A549 (cell line): Measurements from ENCODE around the gene ARHGEF4. TPM values are rescaled to one million over a fixed set of nuclear protein-coding genes. Genes with fewer than 3 reads are reported as not detected.

Experiments
- ATAC-seq, 2 experiments: fragments of 200-7000 bp in 1 of 2; fragments of >200 bp in 1 of 2; cut with Nextera tagmentation in 1 of 2; cut with Tn5 transposase in 1 of 2; 3 replicates each; pipeline versions ENCODE4 v1.8.0 to v1.9.1; 2018 to 2020; ENCODE audit warnings: mild to moderate bottlenecking in 1 of 2, moderate library complexity in 1 of 2
- CTCF ChIA-PET: fragments of 300-600 bp; sonication (Branson Sonifier 250); formaldehyde crosslinking; extraction: SDS; loops from one replicate; lab custom pipeline; 2021; ENCODE audit warnings: antibody characterized with exemption, inconsistent platforms; lab: Yijun Ruan, JAX
- POLR2A ChIA-PET: fragments of 350-600 bp; formaldehyde crosslinking; extraction: SDS; loops from one replicate; lab custom pipeline; 2021; ENCODE audit warnings: antibody characterized with exemption, inconsistent platforms; lab: Yijun Ruan, JAX
- DNase-seq, 2 experiments: peaks; one replicate each; pipeline versions ENCODE4 v3.0.0 to v3.0.0-alpha.2; 2011 to 2016; ENCODE audit warnings: low read depth in 1 of 2, low spot score in 1 of 2
- FAIRE-seq: peaks from 2 replicates; lab custom pipeline; 2011; peaks lifted over from hg19 to GRCh38; lab: Jason Lieb, UNC
- H3K27ac ChIP-seq, 2 experiments: fragments of >200 bp; sonication (Bioruptor Twin); formaldehyde crosslinking; 3 replicates each; pipeline ENCODE4 v1.5.1; 2016 to 2017
- H3K4me1 ChIP-seq: fragments of >200 bp; sonication (Bioruptor Twin); formaldehyde crosslinking; 3 replicates; pipeline ENCODE4 v1.6.1; 2016
- H3K4me2 ChIP-seq: fragments of >200 bp; sonication (Bioruptor Twin); formaldehyde crosslinking; 3 replicates; pipeline ENCODE4 v1.6.1; 2016
- H3K4me3 ChIP-seq: fragments of >200 bp; sonication (Bioruptor Twin); formaldehyde crosslinking; 3 replicates; pipeline ENCODE4 v1.5.1; 2016
- H3K9me3 ChIP-seq: fragments of >200 bp; sonication (Bioruptor Twin); formaldehyde crosslinking; 3 replicates; pipeline ENCODE4 v1.6.1; 2016
- CBX8 ChIP-seq: fragments of 200-600 bp; sonication (generic); IDR thresholded peaks from 2 replicates; pipeline ENCODE4 v1.6.1; 2016
- CEBPB ChIP-seq, 2 experiments: fragments of >200 bp in 1 of 2; sonication (Bioruptor Twin) in 1 of 2; formaldehyde crosslinking in 1 of 2; IDR thresholded peaks; 2 replicates each; pipeline ENCODE4 v1.6.1; 2012 to 2016
- CHD2 ChIP-seq: fragments of 150-350 bp; IDR thresholded peaks from 2 replicates; pipeline ENCODE4 v1.6.1; 2014; ENCODE audit warnings: low read length; ENCODE audit not compliant: partially characterized antibody
- EHF ChIP-seq: fragments of 250-450 bp; sonication (Bioruptor Pico); IDR thresholded peaks from 2 replicates; pipeline ENCODE4 v1.5.0; 2020; ENCODE audit warnings: mild to moderate bottlenecking
- EP300 ChIP-seq, 2 experiments: fragments of >200 bp; sonication (Bioruptor Twin); formaldehyde crosslinking; IDR thresholded peaks; 2 replicates in 1 of 2; 3 replicates in 1 of 2; pipeline ENCODE4 v1.6.1; 2016 to 2017
- FOSL2 ChIP-seq, 2 experiments: fragments of 450-650 bp in 1 of 2; fragments of >200 bp in 1 of 2; sonication (Bioruptor Twin) in 1 of 2; formaldehyde crosslinking; IDR thresholded peaks; 2 replicates each; pipeline versions ENCODE4 v1.5.0 to v1.6.1; 2016 to 2020; ENCODE audit warnings: mild to moderate bottlenecking in 1 of 2, moderate library complexity in 1 of 2
- GATA3 ChIP-seq: IDR thresholded peaks from 2 replicates; pipeline ENCODE4 v1.6.1; 2012; ENCODE audit warnings: borderline replicate concordance
- HDAC2 ChIP-seq: fragments of 200-600 bp; sonication (generic); IDR thresholded peaks from 2 replicates; pipeline ENCODE4 v1.6.1; 2016
- JUNB ChIP-seq: fragments of >200 bp; sonication (Bioruptor Twin); formaldehyde crosslinking; IDR thresholded peaks from 2 replicates; pipeline ENCODE4 v1.6.1; 2016
- MAZ ChIP-seq: fragments of 150-350 bp; IDR thresholded peaks from 2 replicates; pipeline ENCODE4 v1.6.1; 2014; ENCODE audit warnings: antibody characterized with exemption, low read depth, low read length, borderline replicate concordance
- MYC ChIP-seq: IDR thresholded peaks from 2 replicates; pipeline ENCODE4 v1.6.1; 2012; ENCODE audit warnings: mild to moderate bottlenecking, inconsistent platforms, low read length, improper control_type of control experiment, borderline replicate concordance
- NFE2L2 ChIP-seq: fragments of 150-350 bp; conservative IDR thresholded peaks from 2 replicates; pipeline ENCODE4 v1.6.1; 2014; ENCODE audit warnings: low read length
- POLR2AphosphoS2 ChIP-seq: conservative IDR thresholded peaks from 2 replicates; pipeline ENCODE4 v1.6.1; 2012; ENCODE audit warnings: low read length, improper control_type of control experiment, inconsistent platforms
- RCOR1 ChIP-seq: fragments of 150-350 bp; IDR thresholded peaks from 2 replicates; pipeline ENCODE4 v1.6.1; 2014; ENCODE audit warnings: antibody characterized with exemption, low read length, low read depth
- RFX5 ChIP-seq: fragments of 450-650 bp; IDR thresholded peaks from 2 replicates; pipeline ENCODE4 v1.7.1; 2014; ENCODE audit warnings: antibody characterized with exemption, mild to moderate bottlenecking, moderate library complexity
- RNF2 ChIP-seq: fragments of 200-600 bp; sonication (generic); IDR thresholded peaks from 2 replicates; pipeline ENCODE4 v1.6.1; 2016; ENCODE audit warnings: low read depth, mild to moderate bottlenecking, antibody characterized with exemption, moderate library complexity, borderline replicate concordance
- SREBF2 ChIP-seq: fragments of 450-650 bp; IDR thresholded peaks from 2 replicates; pipeline ENCODE4 v1.6.1; 2014; ENCODE audit warnings: mild to moderate bottlenecking, moderate library complexity
- TFCP2L1 ChIP-seq: fragments of 250-450 bp; sonication (Bioruptor Pico); IDR thresholded peaks from 2 replicates; pipeline ENCODE4 v1.5.0; 2021; ENCODE audit warnings: mild to moderate bottlenecking
- ZNF302 ChIP-seq: fragments of 250-450 bp; sonication (Bioruptor Pico); IDR thresholded peaks from 2 replicates; pipeline ENCODE4 v1.9.0; 2021; ENCODE audit warnings: inconsistent platforms, mild to moderate bottlenecking, moderate library complexity
- WGBS: methylation state at CpG from one replicate; pipeline ENCODE4 v1.1.6; 2017; ENCODE audit errors: missing lambda C conversion rate; 5-methylcytosine and 5-hydroxymethylcytosine counted together
- polyA plus RNA-seq, 4 experiments: library from polyadenylated mRNA; depleted of rRNA in 3 of 4; stranded (reverse); fragments of >200 nt; fragmentation: RNase III in 1 of 4; extraction: RNeasy Plus Mini Kit Qiagen cat#74134 plus additional on column Dnase treatment in 1 of 4; gene quantifications; 2 replicates in 3 of 4; 3 replicates in 1 of 4; pipeline ENCODE4 v1.2.3, GENCODE V29; 2011 to 2017
- TF ChIP-seq, protein P1 (sequence below): IDR thresholded peaks from 2 replicates; pipeline ENCODE4 v1.6.1; 2012
- TF ChIP-seq, protein P2 (sequence below): fragments of >200 bp; sonication (Bioruptor Twin); formaldehyde crosslinking; IDR thresholded peaks from 2 replicates; pipeline ENCODE4 v1.6.1; 2016
- TF ChIP-seq, protein P3 (sequence below): fragments of 150-350 bp; IDR thresholded peaks from 2 replicates; pipeline ENCODE4 v1.6.1; 2014; ENCODE audit warnings: low read depth, mild to moderate bottlenecking, low read length
- TF ChIP-seq, protein P4 (sequence below): fragments of 250-450 bp; sonication (Bioruptor Pico); IDR thresholded peaks from 2 replicates; pipeline ENCODE4 v1.5.0; 2020; ENCODE audit warnings: low read depth, mild to moderate bottlenecking, moderate library complexity
- TF ChIP-seq, protein P5 (sequence below): fragments of 450-650 bp; IDR thresholded peaks from 2 replicates; pipeline ENCODE4 v1.6.1; 2014; ENCODE audit warnings: antibody characterized with exemption

ARHGEF4 gene
- polyA plus RNA-seq, 2 of the 4 experiments (the other 2 are of a cell fraction), result 1.00 to 2.1 TPM

DNA sequence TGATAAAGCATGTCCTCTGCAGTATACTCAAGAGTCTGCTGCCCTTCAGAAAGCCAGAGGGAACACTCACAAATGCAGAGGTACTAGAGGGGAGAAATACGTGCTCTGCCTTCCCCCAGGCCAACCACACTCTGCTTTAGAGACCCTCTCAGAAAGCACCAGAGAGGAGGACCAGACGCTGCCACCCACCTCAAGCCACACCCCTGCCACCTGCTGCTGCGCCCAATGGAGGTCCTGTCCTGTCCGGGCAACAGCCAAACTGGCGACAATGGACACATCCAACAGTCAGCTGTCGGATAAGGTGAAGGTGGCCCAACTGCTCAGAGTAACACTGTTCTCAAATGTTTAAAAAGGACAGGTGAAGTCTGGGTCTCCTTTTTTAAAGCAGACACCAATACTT, 211.9 kb downstream of the ARHGEF4 start:
- ChIA-PET CTCF (no interaction called here), POLR2A (interaction anchor here (0.6 kb wide), 1 partner anchor 25 kb away, joined by 4 read pairs; no protein-coding TSS in a partner anchor)
- no peak overlapping the region for H3K4me2 ChIP-seq
- WGBS, result 96% methylated on average over 5 of the region's 6 CpGs
- DNase-seq (no peak), FAIRE-seq (no peak), ATAC-seq (no peak)
- TF ChIP-seq, protein P1, sequence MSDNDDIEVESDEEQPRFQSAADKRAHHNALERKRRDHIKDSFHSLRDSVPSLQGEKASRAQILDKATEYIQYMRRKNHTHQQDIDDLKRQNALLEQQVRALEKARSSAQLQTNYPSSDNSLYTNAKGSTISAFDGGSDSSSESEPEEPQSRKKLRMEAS, result no peak
- TF ChIP-seq JUNB, result no peak
- TF ChIP-seq EP300 (IDR thresholded peaks at IDR 0.05), result no peak
- TF ChIP-seq, protein P2, sequence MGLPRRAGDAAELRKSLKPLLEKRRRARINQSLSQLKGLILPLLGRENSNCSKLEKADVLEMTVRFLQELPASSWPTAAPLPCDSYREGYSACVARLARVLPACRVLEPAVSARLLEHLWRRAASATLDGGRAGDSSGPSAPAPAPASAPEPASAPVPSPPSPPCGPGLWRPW, result no peak
- TF ChIP-seq RNF2, result no peak
- TF ChIP-seq, protein P3, sequence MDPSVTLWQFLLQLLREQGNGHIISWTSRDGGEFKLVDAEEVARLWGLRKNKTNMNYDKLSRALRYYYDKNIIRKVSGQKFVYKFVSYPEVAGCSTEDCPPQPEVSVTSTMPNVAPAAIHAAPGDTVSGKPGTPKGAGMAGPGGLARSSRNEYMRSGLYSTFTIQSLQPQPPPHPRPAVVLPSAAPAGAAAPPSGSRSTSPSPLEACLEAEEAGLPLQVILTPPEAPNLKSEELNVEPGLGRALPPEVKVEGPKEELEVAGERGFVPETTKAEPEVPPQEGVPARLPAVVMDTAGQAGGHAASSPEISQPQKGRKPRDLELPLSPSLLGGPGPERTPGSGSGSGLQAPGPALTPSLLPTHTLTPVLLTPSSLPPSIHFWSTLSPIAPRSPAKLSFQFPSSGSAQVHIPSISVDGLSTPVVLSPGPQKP, result no peak
- TF ChIP-seq CBX8, result no peak
- TF ChIP-seq SREBF2, result no peak
- no peak for TF ChIP-seq RFX5
- TF ChIP-seq GATA3, result no peak
- TF ChIP-seq POLR2AphosphoS2, result no peak
- TF ChIP-seq MYC, result no peak
- TF ChIP-seq EHF, result no peak
- TF ChIP-seq MAZ, result no peak
- no peak for TF ChIP-seq NFE2L2
- TF ChIP-seq, protein P4, sequence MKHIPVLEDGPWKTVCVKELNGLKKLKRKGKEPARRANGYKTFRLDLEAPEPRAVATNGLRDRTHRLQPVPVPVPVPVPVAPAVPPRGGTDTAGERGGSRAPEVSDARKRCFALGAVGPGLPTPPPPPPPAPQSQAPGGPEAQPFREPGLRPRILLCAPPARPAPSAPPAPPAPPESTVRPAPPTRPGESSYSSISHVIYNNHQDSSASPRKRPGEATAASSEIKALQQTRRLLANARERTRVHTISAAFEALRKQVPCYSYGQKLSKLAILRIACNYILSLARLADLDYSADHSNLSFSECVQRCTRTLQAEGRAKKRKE (CRISPR knock-in tag), result no peak
- no peak for TF ChIP-seq CEBPB (IDR thresholded peaks at IDR 0.05)
- no peak for TF ChIP-seq ZNF302 (CRISPR knock-in tag)
- no peaks in the 10 kb centered on the region for H3K9me3 ChIP-seq
- H3K27ac ChIP-seq, result no peak overlapping the region
- no peaks in the 10 kb centered on the region for H3K4me1 ChIP-seq
- no peak overlapping the region for H3K4me3 ChIP-seq

DNA sequence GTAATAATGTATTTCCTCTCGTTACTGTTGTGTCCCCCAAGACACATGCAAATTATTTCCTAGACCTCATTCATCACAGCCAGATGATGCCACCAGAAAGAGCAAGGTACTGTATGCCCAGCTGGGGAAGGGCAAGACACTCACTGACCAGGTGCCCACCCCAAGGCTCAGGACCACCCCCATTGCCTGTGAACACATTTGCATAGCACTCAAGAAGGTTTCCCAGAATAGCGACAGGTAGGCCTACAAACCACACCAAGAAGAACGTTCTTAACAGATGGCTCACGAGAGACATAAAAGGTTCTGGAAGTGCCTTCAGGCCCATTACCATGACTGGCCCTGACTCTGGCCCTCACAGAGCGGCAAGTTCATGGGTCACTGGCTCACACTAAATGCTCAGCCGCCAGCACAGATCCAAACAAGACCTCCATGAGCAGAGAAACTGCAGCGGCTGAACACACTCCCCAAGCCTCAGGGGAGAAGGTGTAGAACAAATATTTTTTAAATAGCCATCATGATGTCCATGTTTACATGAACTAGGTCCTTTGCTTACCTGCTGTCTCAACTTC, 212.5 kb downstream of the ARHGEF4 start:
- Histone ChIP-seq H3K9me3 (no peaks in the 10 kb centered on the region), H3K4me2 (no peak overlapping the region), H3K27ac (no peak overlapping the region), H3K4me1 (no peaks in the 10 kb centered on the region), H3K4me3 (no peak overlapping the region)
- ATAC-seq (no peak), FAIRE-seq (no peak), DNase-seq (no peak)
- 93% methylated on average over 7 of the region's 7 CpGs for WGBS
- ChIA-PET CTCF (interaction anchor here (0.5 kb wide), 1 partner anchor 43 kb away, joined by 6 read pairs; no protein-coding TSS in a partner anchor), POLR2A (interaction anchor here (0.6 kb wide), 1 partner anchor 26 kb away, joined by 4 read pairs; no protein-coding TSS in a partner anchor)
- no peak for TF ChIP-seq CHD2
- no peak for TF ChIP-seq FOSL2 (IDR thresholded peaks at IDR 0.05)
- TF ChIP-seq FOSL2 (CRISPR knock-in tag; IDR thresholded peaks at IDR 0.05), result no peak
- TF ChIP-seq SREBF2, result no peak
- TF ChIP-seq TFCP2L1 (CRISPR knock-in tag), result no peak
- TF ChIP-seq RCOR1, result no peak
- TF ChIP-seq HDAC2, result no peak
- TF ChIP-seq, protein P5, sequence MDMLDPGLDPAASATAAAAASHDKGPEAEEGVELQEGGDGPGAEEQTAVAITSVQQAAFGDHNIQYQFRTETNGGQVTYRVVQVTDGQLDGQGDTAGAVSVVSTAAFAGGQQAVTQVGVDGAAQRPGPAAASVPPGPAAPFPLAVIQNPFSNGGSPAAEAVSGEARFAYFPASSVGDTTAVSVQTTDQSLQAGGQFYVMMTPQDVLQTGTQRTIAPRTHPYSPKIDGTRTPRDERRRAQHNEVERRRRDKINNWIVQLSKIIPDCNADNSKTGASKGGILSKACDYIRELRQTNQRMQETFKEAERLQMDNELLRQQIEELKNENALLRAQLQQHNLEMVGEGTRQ, result no peak
